Endothelial cell of umbilical vein (primary cell): ENCODE results near the gene NMT1. TPM values are rescaled to one million over a fixed set of nuclear protein-coding genes. Genes with fewer than 3 reads are reported as not detected.

Experiments used
- BruUV-seq: library from RNA; stranded (reverse); fragments of 400-500 nt; replicated peaks from 2 replicates; lab custom pipeline; 2021; lab: Mats Ljungman, UMichigan
- CTCF ChIA-PET: fragments of 300-600, 350-600 bp; sonication (Branson Sonifier 250); formaldehyde crosslinking; loops from one replicate; lab custom pipeline; 2021; ENCODE audit warnings: antibody characterized with exemption, inconsistent platforms; lab: Charles Lee
- POLR2A ChIA-PET: fragments of 300-600, 350-600 bp; sonication (Branson Sonifier 250); formaldehyde crosslinking; loops from one replicate; lab custom pipeline; 2021; ENCODE audit warnings: antibody characterized with exemption, inconsistent platforms; lab: Charles Lee
- DNase-seq: peaks from one replicate; pipeline ENCODE4 v3.0.0-alpha.2; 2011; ENCODE audit warnings: low read depth, low spot score
- FAIRE-seq: peaks from 2 replicates; lab custom pipeline; 2011; peaks lifted over from hg19 to GRCh38; lab: Jason Lieb, UNC
- H2AFZ ChIP-seq: 2 replicates; pipeline ENCODE4 v1.6.0; 2012; ENCODE audit warnings: low read depth, low read length, control low read depth, inconsistent platforms
- H3K27ac ChIP-seq: 2 replicates; pipeline ENCODE4 v1.5.1; 2011; ENCODE audit warnings: low read depth, mild to moderate bottlenecking, control low read depth, low read length, moderate library complexity; ENCODE audit not compliant: insufficient read depth
- H3K27me3 ChIP-seq, 2 experiments: 2 replicates each; pipeline versions ENCODE4 v1.6.0 to v1.6.1; 2011; ENCODE audit warnings: low read length in 2 of 2, mixed read lengths in 1 of 2; ENCODE audit not compliant: control insufficient read depth in 2 of 2, insufficient read depth in 2 of 2
- H3K36me3 ChIP-seq, 2 experiments: 2 replicates in 1 of 2; 3 replicates in 1 of 2; pipeline ENCODE4 v1.5.1; 2011; ENCODE audit warnings: low read length in 2 of 2, mild to moderate bottlenecking in 1 of 2, moderate library complexity in 1 of 2; ENCODE audit not compliant: control insufficient read depth in 2 of 2, insufficient read depth in 2 of 2; ENCODE audit errors: extremely low read depth in 1 of 2
- H3K4me1 ChIP-seq: 3 replicates; pipeline ENCODE4 v1.5.1; 2011; ENCODE audit warnings: mild to moderate bottlenecking, low read length; ENCODE audit not compliant: control insufficient read depth, insufficient read depth; ENCODE audit errors: extremely low read depth
- H3K4me2 ChIP-seq: 2 replicates; pipeline ENCODE4 v1.6.1; 2011; ENCODE audit warnings: low read length, control low read depth, mixed read lengths; ENCODE audit not compliant: insufficient read depth
- H3K4me3 ChIP-seq, 3 experiments: fragments of 200-600 bp in 1 of 3; sonication (generic), shearing (Covaris generic) in 1 of 3; replicated peaks in 1 of 3; 2 replicates each; pipeline ENCODE4 v1.5.1; 2011 to 2016; ENCODE audit warnings: control low read depth in 3 of 3, low read length in 3 of 3, mild to moderate bottlenecking in 2 of 3, inconsistent platforms in 1 of 3, low read depth in 1 of 3, moderate library complexity in 1 of 3; ENCODE audit not compliant: insufficient read depth in 1 of 3
- H3K79me2 ChIP-seq: 2 replicates; pipeline ENCODE4 v1.6.0; 2012; ENCODE audit warnings: low read length, inconsistent platforms; ENCODE audit not compliant: control insufficient read depth, insufficient read depth
- H3K9ac ChIP-seq: replicated peaks from 2 replicates; pipeline ENCODE3; 2011; ENCODE audit warnings: low read length, control low read depth; ENCODE audit not compliant: insufficient read depth; ENCODE audit errors: extremely low read depth
- H3K9me1 ChIP-seq: replicated peaks from 3 replicates; pipeline ENCODE4 v1.6.0; 2011; ENCODE audit warnings: mild to moderate bottlenecking, low read length; ENCODE audit not compliant: control insufficient read depth, insufficient read depth; ENCODE audit errors: extremely low read depth
- H3K9me3 ChIP-seq: replicated peaks from 2 replicates; pipeline ENCODE4 v1.5.1; 2012; ENCODE audit warnings: low read length, inconsistent platforms; ENCODE audit not compliant: control insufficient read depth, insufficient read depth
- H4K20me1 ChIP-seq: replicated peaks from 2 replicates; pipeline ENCODE3; 2011; ENCODE audit warnings: mild to moderate bottlenecking, low read length; ENCODE audit not compliant: control insufficient read depth, insufficient read depth; ENCODE audit errors: extremely low read depth
- CTCF ChIP-seq, 2 donors: IDR thresholded peaks; 1 replicate in 1 of 2; 2 replicates in 1 of 2; pipeline ENCODE4 v1.5.1; 2011; ENCODE audit warnings: low read length in 2 of 2, mild to moderate bottlenecking in 2 of 2, moderate library complexity in 2 of 2, control low read depth in 1 of 2, inconsistent platforms in 1 of 2, low read depth in 1 of 2; ENCODE audit not compliant: insufficient read depth in 1 of 2; ENCODE audit errors: extremely low read depth in 1 of 2
- EZH2 ChIP-seq: IDR thresholded peaks from 2 replicates; pipeline ENCODE4 v1.6.1; 2012; ENCODE audit warnings: borderline replicate concordance, low read depth, mild to moderate bottlenecking, moderate library complexity, low read length, inconsistent platforms; ENCODE audit not compliant: severe bottlenecking
- FOS ChIP-seq: IDR thresholded peaks from 2 replicates; pipeline ENCODE4 v1.6.1; 2011; ENCODE audit warnings: mild to moderate bottlenecking, low read length, moderate library complexity, borderline replicate concordance; ENCODE audit not compliant: insufficient read depth
- GATA2 ChIP-seq: IDR thresholded peaks from 2 replicates; pipeline ENCODE4 v1.7.0; 2011; ENCODE audit warnings: low read depth, mild to moderate bottlenecking, moderate library complexity, mixed read lengths, low read length; ENCODE audit not compliant: insufficient read length, insufficient read depth
- JUN ChIP-seq: IDR thresholded peaks from 2 replicates; pipeline ENCODE4 v1.6.1; 2011; ENCODE audit warnings: borderline replicate concordance, low read depth; ENCODE audit not compliant: insufficient read length, insufficient read depth
- MAX ChIP-seq: IDR thresholded peaks from 2 replicates; pipeline ENCODE4 v1.6.1; 2011; ENCODE audit not compliant: insufficient read depth, insufficient read length
- MYC ChIP-seq: IDR thresholded peaks from one replicate; pipeline ENCODE4 v1.6.1; 2011; ENCODE audit warnings: mild to moderate bottlenecking, low read depth, low read length
- POLR2A ChIP-seq: IDR thresholded peaks from 2 replicates; pipeline ENCODE4 v1.6.1; 2012; ENCODE audit warnings: low read depth, mild to moderate bottlenecking, control low read depth, low read length
- POLR2AphosphoS5 ChIP-seq: IDR thresholded peaks from 2 replicates; pipeline ENCODE4 v1.6.1; 2012; ENCODE audit warnings: low read depth, mild to moderate bottlenecking, control low read depth, low read length, moderate library complexity; ENCODE audit not compliant: insufficient read depth
- dilution Hi-C: fragments of 300-500 bp; cut with MboI; formaldehyde crosslinking; loops from one replicate; pipeline ENCODE4 v1.15.0; 2019; ENCODE audit warnings: low sequenced_read_pairs; ENCODE audit not compliant: extremely low pct_ligation_motif_present
- intact Hi-C: fragments of 100-400 bp; cut with micrococcal nuclease; formaldehyde crosslinking; loops from one replicate; pipeline ENCODE4 v1.10.0; 2022
- polyA plus RNA-seq, 4 experiments: library from polyadenylated mRNA; depleted of rRNA in 3 of 4; stranded (reverse) in 3 of 4; unstranded in 1 of 4; fragments of >200 nt; gene quantifications; 2 replicates each; pipeline versions ENCODE4 v1.2.1 to v1.2.3, GENCODE V29; 2011 to 2012; ENCODE audit warnings: missing spikeins in 1 of 4
- total RNA-seq: library from RNA; stranded (reverse); gene quantifications from 2 replicates; pipeline ENCODE4 v1.2.3, GENCODE V29; 2021

Gene NMT1
- total and polyA plus RNA-seq, 2 donors (not counting 3 experiments of a cell fraction or from before 2014, with no cell fraction given) = 37.6 to 135 TPM

- peak overlapping the region; percentile 62 for H3K9ac ChIP-seq
- H3K79me2 ChIP-seq = peaks cover 30% of the 10 kb centered on the region
- H3K27ac ChIP-seq = no peak overlapping the region
- H3K4me3 ChIP-seq = peak overlapping the region; percentile 68 to 95 (median 90)
- dilution Hi-C loops = no loop called here
- H3K4me2 ChIP-seq = peak overlapping the region; percentile 85
- peaks cover 24% of the 10 kb centered on the region for H3K4me1 ChIP-seq
- ChIA-PET CTCF (interaction anchor here (0.6 to 10.4 kb wide), 21 partner anchors 8 to 131 kb away, joined by 3 to 393 read pairs (median 6); partner anchors contain the start of genes ACBD4, FMNL1 and HEXIM2), POLR2A (interaction anchor here (0.7 to 6.1 kb wide), 6 partner anchors 7 to 218 kb away, joined by 3 to 189 read pairs (median 56); partner anchors contain the start of genes ACBD4, HEXIM2 and MAP3K14)
- no peak overlapping the region for H2AFZ ChIP-seq
- no peaks in the 10 kb centered on the region for H3K36me3 ChIP-seq
- DNase-seq (peak; percentile 51), FAIRE-seq (peak; percentile 49)
- TF ChIP-seq POLR2AphosphoS5 = no peak
- TF ChIP-seq GATA2 = no peak
- no peaks in the 10 kb centered on the region for H3K27me3 ChIP-seq
- intact Hi-C loops = no loop called here
- H4K20me1 ChIP-seq = no peaks in the 10 kb centered on the region
- H3K9me3 ChIP-seq = no peaks in the 10 kb centered on the region
- BruUV-seq = no TSS peak
- H3K9me1 ChIP-seq = no peaks in the 10 kb centered on the region
These were observed 90.0 kb downstream of the NMT1 start for GRCh38 chr17:45150911-45151809.

DNA sequence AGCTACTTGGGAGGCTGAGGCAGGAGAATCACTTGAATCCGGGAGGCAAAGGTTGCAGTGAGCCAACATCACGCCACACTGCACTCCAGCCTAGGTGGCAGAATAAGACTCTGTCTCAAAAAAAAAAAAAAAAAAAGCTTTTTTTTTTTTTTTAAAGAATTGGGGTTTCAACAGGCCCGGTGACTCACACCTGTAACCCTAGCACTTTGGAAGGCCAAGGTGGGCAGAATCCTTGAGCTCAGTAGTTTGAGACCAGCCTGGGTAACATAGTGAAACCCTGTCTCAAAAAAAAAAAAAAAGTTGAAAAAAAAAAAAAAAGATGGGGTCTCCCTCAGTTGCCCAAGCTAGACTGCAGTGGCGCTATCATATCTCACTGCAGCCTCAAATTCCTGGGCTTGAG is 93.9 kb downstream of the NMT1 start:
- H3K9ac ChIP-seq = no peak overlapping the region
- CTCF ChIA-PET = interaction anchor here (0.6 to 2.5 kb wide), 5 partner anchors 20 to 1038 kb away, joined by 3 to 17 read pairs (median 3); partner anchors contain the start of genes ACBD4 and KANSL1
- intact Hi-C loops (no loop called here), dilution Hi-C loops (no loop called here)
- H3K79me2 ChIP-seq = peaks cover 28% of the 10 kb centered on the region
- H3K9me3 ChIP-seq = no peaks in the 10 kb centered on the region
- no peaks in the 10 kb centered on the region for H3K9me1 ChIP-seq
- no TSS peak for BruUV-seq
- no peaks in the 10 kb centered on the region for H4K20me1 ChIP-seq
- H3K36me3 ChIP-seq = no peaks in the 10 kb centered on the region
- FAIRE-seq = no peak
- POLR2A ChIA-PET = interaction anchor here (0.6 to 0.7 kb wide), 2 partner anchors 59 to 184 kb away, joined by 3 to 9 read pairs; no protein-coding TSS in a partner anchor
- H3K27ac ChIP-seq = no peak overlapping the region
- H3K27me3 ChIP-seq = no peaks in the 10 kb centered on the region
- no peak for TF ChIP-seq JUN
- no peak for TF ChIP-seq CTCF (IDR thresholded peaks at IDR 0.05; ENCODE audit: extremely low read depth in 1 of 2, insufficient read depth in 1 of 2, low read depth in 1 of 2, low read length in 2 of 2)
- no peak for TF ChIP-seq MYC
- TF ChIP-seq FOS = no peak
- TF ChIP-seq MAX = no peak
- no peak for TF ChIP-seq POLR2A
- no peak for TF ChIP-seq POLR2AphosphoS5
- no peak for TF ChIP-seq EZH2
- no peak for TF ChIP-seq GATA2
- H3K4me2 ChIP-seq = no peak overlapping the region
- no peak overlapping the region for H3K4me3 ChIP-seq
- DNase-seq = no peak
- H2AFZ ChIP-seq = no peak overlapping the region
- peaks cover 38% of the 10 kb centered on the region for H3K4me1 ChIP-seq
